DND-41 (cell line): Measurements from ENCODE around the gene PLEKHH1.

Source experiments
- CTCF ChIP-seq: IDR thresholded peaks from 2 replicates; pipeline ENCODE4 v1.5.1; 2012; ENCODE audit warnings: borderline replicate concordance, low read length, moderate library complexity, mild to moderate bottlenecking; ENCODE audit not compliant: poor library complexity, severe bottlenecking; ENCODE audit errors: extremely low read depth
- EZH2 ChIP-seq: IDR thresholded peaks from 3 replicates; pipeline ENCODE4 v1.6.1; 2012; ENCODE audit warnings: borderline replicate concordance, low read depth, mild to moderate bottlenecking, moderate library complexity, low read length, inconsistent platforms; ENCODE audit not compliant: severe bottlenecking

- TF ChIP-seq CTCF, result no peak
- no peak for TF ChIP-seq EZH2
Observed at GRCh38 chr14:67609642-67610310, 76.7 kb downstream of the PLEKHH1 start.
